ENCODE results near the gene ARRB1.
"Not testable (repeated sequence)": the region's sequence is repeated elsewhere in the genome, so short reads cannot be mapped to it uniquely, and the experiment has no call there.

Gene ARRB1

GRCh38 chr11:75274716-75275115 lies 76.7 kb downstream of the ARRB1 start:
- not testable (repeated sequence) for DNase-seq (ENCODE audit: low spot score)

GRCh38 chr11:75273411-75274391 lies 77.8 kb downstream of the ARRB1 start:
- no peak for DNase-seq (ENCODE audit: low spot score)

- no peak for DNase-seq (ENCODE audit: low spot score)
Observed at GRCh38 chr11:75272821-75273301, 78.6 kb downstream of the ARRB1 start.

GRCh38 chr11:75272391-75272790 lies 79.1 kb downstream of the ARRB1 start:
- no peak for DNase-seq (ENCODE audit: low spot score)

- no peak for DNase-seq (ENCODE audit: low spot score)
Observed at GRCh38 chr11:75271730-75272129, 79.7 kb downstream of the ARRB1 start.

- DNase-seq (ENCODE audit: low spot score), result peak; percentile 40
Observed at GRCh38 chr11:75270896-75271418, 80.5 kb downstream of the ARRB1 start.

- DNase-seq (ENCODE audit: low spot score), result no peak
Observed at GRCh38 chr11:75269896-75270295, 81.6 kb downstream of the ARRB1 start.

GRCh38 chr11:75269367-75269660 lies 82.1 kb downstream of the ARRB1 start:
- no peak for DNase-seq (ENCODE audit: low spot score)

- DNase-seq (ENCODE audit: low spot score), result no peak
Observed at GRCh38 chr11:75268626-75269366, 82.7 kb downstream of the ARRB1 start.

GRCh38 chr11:75267171-75267970 lies 84.1 kb downstream of the ARRB1 start:
- no peak for DNase-seq (ENCODE audit: low spot score)

- DNase-seq (ENCODE audit: low spot score), result peak; percentile 42
Observed at GRCh38 chr11:75265851-75266531, 85.5 kb downstream of the ARRB1 start.

GRCh38 chr11:75264971-75265370 lies 86.5 kb downstream of the ARRB1 start:
- no peak for DNase-seq (ENCODE audit: low spot score)

GRCh38 chr11:75264356-75264755 lies 87.1 kb downstream of the ARRB1 start:
- DNase-seq (ENCODE audit: low spot score), result no peak

- no peak for DNase-seq (ENCODE audit: low spot score)
Observed at GRCh38 chr11:75263944-75264349, 87.5 kb downstream of the ARRB1 start.

- no peak for DNase-seq (ENCODE audit: low spot score)
Observed at GRCh38 chr11:75262961-75263852, 88.3 kb downstream of the ARRB1 start.

- DNase-seq (ENCODE audit: low spot score), result no peak
Observed at GRCh38 chr11:75262436-75262835, 89.0 kb downstream of the ARRB1 start.

GRCh38 chr11:75261902-75262361 lies 89.5 kb downstream of the ARRB1 start:
- no peak for DNase-seq (ENCODE audit: low spot score)

GRCh38 chr11:75260396-75261170 lies 90.9 kb downstream of the ARRB1 start:
- no peak for DNase-seq (ENCODE audit: low spot score)

- DNase-seq (ENCODE audit: low spot score), result no peak
Observed at GRCh38 chr11:75254326-75254725, 97.1 kb downstream of the ARRB1 start.

All from AG08395 (cell line).